K562 (cell line): ENCODE measurements around the gene PPIA. TPM values are rescaled to one million over a fixed set of nuclear protein-coding genes. Genes with fewer than 3 reads are reported as not detected.

Experiments
- BACH1 ChIP-seq: fragments of 200-800 bp; sonication (Bioruptor generic); IDR thresholded peaks from 2 replicates; pipeline ENCODE4 v1.6.1; 2016; ENCODE audit warnings: missing genetic modification characterization, missing compliant biosample characterization
- EP400 ChIP-seq: fragments of 450-650 bp; IDR thresholded peaks from 2 replicates; pipeline ENCODE4 v1.6.1; 2017; ENCODE audit warnings: antibody characterized with exemption, mild to moderate bottlenecking, moderate library complexity
- HNRNPLL ChIP-seq: fragments of 200-400 bp; formaldehyde crosslinking; IDR thresholded peaks from 2 replicates; pipeline ENCODE4 v1.6.1; 2017; ENCODE audit warnings: low read length, low read depth, mild to moderate bottlenecking; ENCODE audit not compliant: poor library complexity, severe bottlenecking
- NFXL1 ChIP-seq: fragments of 450-650 bp; formaldehyde crosslinking; IDR thresholded peaks from 2 replicates; pipeline ENCODE4 v1.4.0; 2021; ENCODE audit warnings: mild to moderate bottlenecking
- PML ChIP-seq: IDR thresholded peaks from 2 replicates; pipeline ENCODE4 v1.6.1; 2012; ENCODE audit warnings: low read length, inconsistent platforms
- POU5F1 ChIP-seq: fragments of 150-350 bp; IDR thresholded peaks from 2 replicates; pipeline ENCODE4 v1.6.1; 2014; ENCODE audit warnings: borderline replicate concordance, low read length, low read depth, mild to moderate bottlenecking; ENCODE audit not compliant: partially characterized antibody
- RAD21 ChIP-seq, 2 experiments: fragments of 250-450 bp in 1 of 2; fragments of 450-650 bp in 1 of 2; sonication (Bioruptor Pico) in 1 of 2; formaldehyde crosslinking in 1 of 2; IDR thresholded peaks in 1 of 2; conservative IDR thresholded peaks in 1 of 2; 2 replicates each; pipeline versions ENCODE4 v1.4.0 to v1.8.0; 2020 to 2022; ENCODE audit warnings: mild to moderate bottlenecking in 2 of 2, moderate library complexity in 1 of 2
- SAP30 ChIP-seq: fragments of 200-600 bp; sonication (generic); IDR thresholded peaks from 2 replicates; pipeline ENCODE4 v1.6.1; 2012; ENCODE audit warnings: borderline replicate concordance, low read depth, mild to moderate bottlenecking, moderate library complexity, low read length, control low read depth, inconsistent platforms; ENCODE audit not compliant: insufficient read depth, poor library complexity, severe bottlenecking
- SNIP1 ChIP-seq: fragments of 450-650 bp; IDR thresholded peaks from 2 replicates; pipeline ENCODE4 v1.7.1; 2017; ENCODE audit warnings: low read depth, mild to moderate bottlenecking
- STAG1 ChIP-seq: sonication (generic); formaldehyde crosslinking; IDR thresholded peaks from 2 replicates; pipeline ENCODE4 v1.5.0; 2020; ENCODE audit warnings: missing genetic modification reagents, borderline replicate concordance
- TAL1 ChIP-seq: fragments of 450-650 bp; IDR thresholded peaks from 2 replicates; pipeline ENCODE4 v1.6.1; 2016; ENCODE audit warnings: mild to moderate bottlenecking
- ZKSCAN3 ChIP-seq: fragments of 250-450 bp; sonication (Bioruptor Pico); IDR thresholded peaks from 2 replicates; pipeline ENCODE4 v1.4.0; 2020
- ZNF445 ChIP-seq: fragments of 250-450 bp; sonication (Bioruptor Pico); IDR thresholded peaks from 2 replicates; pipeline ENCODE4 v1.4.0; 2020; ENCODE audit warnings: low read depth, mild to moderate bottlenecking, moderate library complexity
- polyA plus RNA-seq, 8 experiments: library from polyadenylated mRNA; depleted of rRNA in 4 of 8; stranded (reverse) in 5 of 8; unstranded in 3 of 8; fragments of >200 nt; fragmentation: Nextera tagmentation in 2 of 8; fragmentation: Illumina TruSeq in 1 of 8; extraction: Ambion mirVana in 2 of 8; extraction: Trizol in 1 of 8; gene quantifications; 2 replicates each; pipeline versions ENCODE4 v1.2.1 to v1.2.3, GENCODE V29; 2011 to 2014; ENCODE audit warnings: inconsistent platforms in 1 of 8, missing spikeins in 1 of 8
- total RNA-seq, 7 experiments: library from RNA; depleted of rRNA in 6 of 7; stranded (reverse); fragments of >200 nt in 6 of 7; fragmentation: Illumina TruSeq in 2 of 7; extraction: Trizol in 2 of 7; gene quantifications; 2 replicates each; pipeline versions ENCODE4 v1.2.1 to v1.2.3, GENCODE V29; 2011 to 2021; ENCODE audit warnings: low replicate concordance in 1 of 7
- TF ChIP-seq, protein P1 (sequence below): fragments of 450-650 bp; IDR thresholded peaks from one replicate; pipeline ENCODE4 v1.6.1; 2018; ENCODE audit warnings: mild to moderate bottlenecking, moderate library complexity; ENCODE audit not compliant: partially characterized antibody
- TF ChIP-seq, protein P2 (sequence below), 2 experiments: IDR thresholded peaks in 1 of 2; conservative IDR thresholded peaks in 1 of 2; 2 replicates each; pipeline ENCODE4 v1.6.1; 2016; ENCODE audit warnings: low read depth in 2 of 2, mild to moderate bottlenecking in 1 of 2, missing compliant biosample characterization in 1 of 2, missing genetic modification characterization in 1 of 2, moderate library complexity in 1 of 2
- TF ChIP-seq, protein P3 (sequence below): fragments of 450-650 bp; formaldehyde crosslinking; IDR thresholded peaks from 2 replicates; pipeline ENCODE4 v1.4.0; 2020; ENCODE audit warnings: mild to moderate bottlenecking, mixed read lengths
- TF ChIP-seq, protein P4 (sequence below), 3 experiments: fragments of 200-800 bp in 1 of 3; fragments of 250-450 bp in 1 of 3; fragments of 450-650 bp in 1 of 3; sonication (Bioruptor Pico) in 1 of 3; sonication (Bioruptor generic) in 1 of 3; formaldehyde crosslinking in 1 of 3; IDR thresholded peaks; 2 replicates each; pipeline versions ENCODE4 v1.6.1 to v1.8.0; 2016 to 2022; ENCODE audit warnings: mild to moderate bottlenecking in 2 of 3, missing genetic modification characterization in 2 of 3, missing compliant biosample characterization in 1 of 3, moderate library complexity in 1 of 3

The PPIA gene
- total and polyA plus RNA-seq, 9 of the 15 experiments (the other 6 are each of a cell fraction or from before 2014, with no cell fraction given) = 2,583 to 7,504 (median 3,973) TPM

DNA sequence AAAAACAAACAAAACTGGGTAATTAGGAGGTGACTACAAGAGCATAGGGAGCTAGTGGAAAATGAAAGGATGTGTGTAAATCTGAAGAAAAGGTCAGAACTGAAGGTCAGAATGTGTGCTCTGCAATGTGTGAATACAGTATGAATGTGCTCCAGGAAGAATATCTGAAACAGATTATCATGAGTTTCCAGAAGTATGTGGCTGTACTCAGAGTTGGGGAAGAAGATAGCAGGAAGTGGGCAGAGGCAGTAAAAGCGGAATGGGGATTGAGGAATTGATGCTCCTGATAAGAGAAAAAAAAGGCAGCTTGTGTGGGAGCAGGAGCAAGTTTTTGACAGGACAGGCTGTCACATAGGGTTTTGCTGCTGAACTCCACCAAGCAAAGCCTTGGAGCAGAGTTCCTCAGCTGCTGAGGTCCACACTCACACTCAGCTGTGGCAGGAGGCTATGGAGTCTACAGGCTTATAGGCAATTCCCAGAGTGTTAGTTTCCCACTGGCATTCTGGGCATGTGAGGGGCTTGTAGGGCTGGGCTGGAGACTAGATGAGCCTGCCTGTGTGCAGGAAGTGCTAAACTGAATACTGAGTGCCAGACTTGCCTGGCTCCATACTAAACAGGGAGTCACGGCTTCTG is 28.5 kb downstream of the PPIA start (continued):
- TF ChIP-seq ZNF445 (CRISPR knock-in tag) (no peak), SNIP1 (no peak), ZKSCAN3 (no peak), NFXL1 (no peak), TAL1 (peak; percentile 43; the same call in 1 of the 2 replicates), POU5F1 (no peak), EP400 (no peak), RAD21 (CRISPR knock-in tag; conservative IDR thresholded peaks at IDR 0.05 in 1 of 2, IDR thresholded peaks at IDR 0.05 in 1 of 2) (0 out of 4 replicates have a peak, but pooled peaks have one; percentile 7 to 17), SAP30 (no peak), PML (no peak), STAG1 (CRISPR knock-in tag) (no peak), HNRNPLL (no peak), BACH1 (tag) (no peak)
- TF ChIP-seq, protein P1, sequence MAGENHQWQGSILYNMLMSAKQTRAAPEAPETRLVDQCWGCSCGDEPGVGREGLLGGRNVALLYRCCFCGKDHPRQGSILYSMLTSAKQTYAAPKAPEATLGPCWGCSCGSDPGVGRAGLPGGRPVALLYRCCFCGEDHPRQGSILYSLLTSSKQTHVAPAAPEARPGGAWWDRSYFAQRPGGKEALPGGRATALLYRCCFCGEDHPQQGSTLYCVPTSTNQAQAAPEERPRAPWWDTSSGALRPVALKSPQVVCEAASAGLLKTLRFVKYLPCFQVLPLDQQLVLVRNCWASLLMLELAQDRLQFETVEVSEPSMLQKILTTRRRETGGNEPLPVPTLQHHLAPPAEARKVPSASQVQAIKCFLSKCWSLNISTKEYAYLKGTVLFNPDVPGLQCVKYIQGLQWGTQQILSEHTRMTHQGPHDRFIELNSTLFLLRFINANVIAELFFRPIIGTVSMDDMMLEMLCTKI = no peak
- TF ChIP-seq, protein P2, sequence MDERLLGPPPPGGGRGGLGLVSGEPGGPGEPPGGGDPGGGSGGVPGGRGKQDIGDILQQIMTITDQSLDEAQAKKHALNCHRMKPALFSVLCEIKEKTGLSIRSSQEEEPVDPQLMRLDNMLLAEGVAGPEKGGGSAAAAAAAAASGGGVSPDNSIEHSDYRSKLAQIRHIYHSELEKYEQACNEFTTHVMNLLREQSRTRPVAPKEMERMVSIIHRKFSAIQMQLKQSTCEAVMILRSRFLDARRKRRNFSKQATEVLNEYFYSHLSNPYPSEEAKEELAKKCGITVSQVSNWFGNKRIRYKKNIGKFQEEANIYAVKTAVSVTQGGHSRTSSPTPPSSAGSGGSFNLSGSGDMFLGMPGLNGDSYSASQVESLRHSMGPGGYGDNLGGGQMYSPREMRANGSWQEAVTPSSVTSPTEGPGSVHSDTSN (CRISPR knock-in tag; IDR thresholded peaks at IDR 0.05; ENCODE audit: low read depth) = no peak
- TF ChIP-seq, protein P2 (tag; conservative IDR thresholded peaks at IDR 0.05; ENCODE audit: low read depth) = no peak
- TF ChIP-seq, protein P3, sequence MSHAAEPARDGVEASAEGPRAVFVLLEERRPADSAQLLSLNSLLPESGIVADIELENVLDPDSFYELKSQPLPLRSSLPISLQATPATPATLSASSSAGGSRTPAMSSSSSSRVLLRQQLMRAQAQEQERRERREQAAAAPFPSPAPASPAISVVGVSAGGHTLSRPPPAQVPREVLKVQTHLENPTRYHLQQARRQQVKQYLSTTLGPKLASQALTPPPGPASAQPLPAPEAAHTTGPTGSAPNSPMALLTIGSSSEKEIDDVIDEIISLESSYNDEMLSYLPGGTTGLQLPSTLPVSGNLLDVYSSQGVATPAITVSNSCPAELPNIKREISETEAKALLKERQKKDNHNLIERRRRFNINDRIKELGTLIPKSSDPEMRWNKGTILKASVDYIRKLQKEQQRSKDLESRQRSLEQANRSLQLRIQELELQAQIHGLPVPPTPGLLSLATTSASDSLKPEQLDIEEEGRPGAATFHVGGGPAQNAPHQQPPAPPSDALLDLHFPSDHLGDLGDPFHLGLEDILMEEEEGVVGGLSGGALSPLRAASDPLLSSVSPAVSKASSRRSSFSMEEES (CRISPR knock-in tag) = no peak
- TF ChIP-seq, protein P4, sequence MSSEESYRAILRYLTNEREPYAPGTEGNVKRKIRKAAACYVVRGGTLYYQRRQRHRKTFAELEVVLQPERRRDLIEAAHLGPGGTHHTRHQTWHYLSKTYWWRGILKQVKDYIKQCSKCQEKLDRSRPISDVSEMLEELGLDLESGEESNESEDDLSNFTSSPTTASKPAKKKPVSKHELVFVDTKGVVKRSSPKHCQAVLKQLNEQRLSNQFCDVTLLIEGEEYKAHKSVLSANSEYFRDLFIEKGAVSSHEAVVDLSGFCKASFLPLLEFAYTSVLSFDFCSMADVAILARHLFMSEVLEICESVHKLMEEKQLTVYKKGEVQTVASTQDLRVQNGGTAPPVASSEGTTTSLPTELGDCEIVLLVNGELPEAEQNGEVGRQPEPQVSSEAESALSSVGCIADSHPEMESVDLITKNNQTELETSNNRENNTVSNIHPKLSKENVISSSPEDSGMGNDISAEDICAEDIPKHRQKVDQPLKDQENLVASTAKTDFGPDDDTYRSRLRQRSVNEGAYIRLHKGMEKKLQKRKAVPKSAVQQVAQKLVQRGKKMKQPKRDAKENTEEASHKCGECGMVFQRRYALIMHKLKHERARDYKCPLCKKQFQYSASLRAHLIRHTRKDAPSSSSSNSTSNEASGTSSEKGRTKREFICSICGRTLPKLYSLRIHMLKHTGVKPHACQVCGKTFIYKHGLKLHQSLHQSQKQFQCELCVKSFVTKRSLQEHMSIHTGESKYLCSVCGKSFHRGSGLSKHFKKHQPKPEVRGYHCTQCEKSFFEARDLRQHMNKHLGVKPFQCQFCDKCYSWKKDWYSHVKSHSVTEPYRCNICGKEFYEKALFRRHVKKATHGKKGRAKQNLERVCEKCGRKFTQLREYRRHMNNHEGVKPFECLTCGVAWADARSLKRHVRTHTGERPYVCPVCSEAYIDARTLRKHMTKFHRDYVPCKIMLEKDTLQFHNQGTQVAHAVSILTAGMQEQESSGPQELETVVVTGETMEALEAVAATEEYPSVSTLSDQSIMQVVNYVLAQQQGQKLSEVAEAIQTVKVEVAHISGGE (CRISPR knock-in tag; IDR thresholded peaks at IDR 0.05) = no peak
